GM19099 (cell line): ENCODE data around the gene ZHX3.
A peak's percentile ranks its signal among the peaks of the same experiment; 100 is the strongest.

Experiments used
- POLR2A ChIP-seq: IDR thresholded peaks from 3 replicates; pipeline ENCODE4 v1.6.1; 2011; ENCODE audit warnings: low read depth; ENCODE audit not compliant: insufficient read length; ENCODE audit errors: extremely low read depth

ZHX3 gene, protein sequence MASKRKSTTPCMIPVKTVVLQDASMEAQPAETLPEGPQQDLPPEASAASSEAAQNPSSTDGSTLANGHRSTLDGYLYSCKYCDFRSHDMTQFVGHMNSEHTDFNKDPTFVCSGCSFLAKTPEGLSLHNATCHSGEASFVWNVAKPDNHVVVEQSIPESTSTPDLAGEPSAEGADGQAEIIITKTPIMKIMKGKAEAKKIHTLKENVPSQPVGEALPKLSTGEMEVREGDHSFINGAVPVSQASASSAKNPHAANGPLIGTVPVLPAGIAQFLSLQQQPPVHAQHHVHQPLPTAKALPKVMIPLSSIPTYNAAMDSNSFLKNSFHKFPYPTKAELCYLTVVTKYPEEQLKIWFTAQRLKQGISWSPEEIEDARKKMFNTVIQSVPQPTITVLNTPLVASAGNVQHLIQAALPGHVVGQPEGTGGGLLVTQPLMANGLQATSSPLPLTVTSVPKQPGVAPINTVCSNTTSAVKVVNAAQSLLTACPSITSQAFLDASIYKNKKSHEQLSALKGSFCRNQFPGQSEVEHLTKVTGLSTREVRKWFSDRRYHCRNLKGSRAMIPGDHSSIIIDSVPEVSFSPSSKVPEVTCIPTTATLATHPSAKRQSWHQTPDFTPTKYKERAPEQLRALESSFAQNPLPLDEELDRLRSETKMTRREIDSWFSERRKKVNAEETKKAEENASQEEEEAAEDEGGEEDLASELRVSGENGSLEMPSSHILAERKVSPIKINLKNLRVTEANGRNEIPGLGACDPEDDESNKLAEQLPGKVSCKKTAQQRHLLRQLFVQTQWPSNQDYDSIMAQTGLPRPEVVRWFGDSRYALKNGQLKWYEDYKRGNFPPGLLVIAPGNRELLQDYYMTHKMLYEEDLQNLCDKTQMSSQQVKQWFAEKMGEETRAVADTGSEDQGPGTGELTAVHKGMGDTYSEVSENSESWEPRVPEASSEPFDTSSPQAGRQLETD

DNA sequence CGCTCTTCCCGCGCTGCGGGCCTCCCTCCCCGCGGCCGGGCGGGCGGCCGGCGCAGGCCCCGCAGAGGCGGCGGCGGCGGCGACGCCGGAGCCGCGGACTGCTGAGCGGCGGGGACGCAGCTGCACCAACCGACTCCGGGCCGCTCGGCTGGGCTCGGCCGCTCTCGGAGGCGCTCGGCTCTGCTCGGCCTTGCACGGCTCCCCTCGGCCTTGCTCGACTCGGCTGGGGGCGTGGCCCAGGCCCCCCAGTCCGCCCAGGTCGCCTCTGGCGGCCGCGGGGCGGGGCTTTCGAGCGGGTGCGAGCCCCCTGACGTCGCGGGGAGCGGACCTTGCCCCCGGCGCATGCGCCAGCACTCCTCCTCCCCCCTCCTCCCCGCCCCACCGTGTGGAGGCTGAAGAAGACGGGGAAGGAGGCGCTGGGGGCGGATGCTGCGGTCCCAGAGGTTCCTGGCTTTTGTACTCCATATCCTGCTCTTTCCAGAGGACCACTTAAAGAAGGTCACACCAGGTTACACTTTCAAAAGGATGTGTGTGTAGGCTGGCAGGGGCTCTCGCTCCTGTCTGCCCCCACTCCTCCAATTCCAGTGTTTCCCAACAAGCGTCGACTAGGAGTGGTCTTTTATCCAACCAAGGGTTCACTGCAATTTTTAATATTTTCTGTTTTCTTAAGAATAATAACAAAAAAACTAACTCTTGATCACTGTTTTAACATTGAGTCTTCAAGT, at the start of gene ZHX3:
Gene ZHX3 (minus strand): TSS at position 186 of the 725 bp plus-strand sequence. CDS start 112,815 bp downstream, outside the sequence.
- TF ChIP-seq POLR2A = peak; percentile 66

DNA sequence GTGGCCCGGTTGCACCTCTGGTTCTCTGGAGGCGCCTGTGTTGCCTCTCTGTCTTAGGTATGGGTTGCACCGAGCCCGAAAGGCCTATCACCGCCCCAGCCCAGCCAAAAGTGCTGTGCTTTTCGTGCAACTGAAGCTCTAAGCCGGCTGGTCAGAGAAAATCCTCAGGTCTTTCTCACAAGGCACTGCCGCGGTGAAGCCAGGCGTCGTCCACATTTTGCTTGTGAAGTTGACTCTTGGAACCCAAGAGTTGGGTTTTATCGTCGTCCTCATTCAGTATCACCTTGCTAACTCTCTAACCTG, 49.8 kb upstream of the ZHX3 start:
- no peak for TF ChIP-seq POLR2A

DNA sequence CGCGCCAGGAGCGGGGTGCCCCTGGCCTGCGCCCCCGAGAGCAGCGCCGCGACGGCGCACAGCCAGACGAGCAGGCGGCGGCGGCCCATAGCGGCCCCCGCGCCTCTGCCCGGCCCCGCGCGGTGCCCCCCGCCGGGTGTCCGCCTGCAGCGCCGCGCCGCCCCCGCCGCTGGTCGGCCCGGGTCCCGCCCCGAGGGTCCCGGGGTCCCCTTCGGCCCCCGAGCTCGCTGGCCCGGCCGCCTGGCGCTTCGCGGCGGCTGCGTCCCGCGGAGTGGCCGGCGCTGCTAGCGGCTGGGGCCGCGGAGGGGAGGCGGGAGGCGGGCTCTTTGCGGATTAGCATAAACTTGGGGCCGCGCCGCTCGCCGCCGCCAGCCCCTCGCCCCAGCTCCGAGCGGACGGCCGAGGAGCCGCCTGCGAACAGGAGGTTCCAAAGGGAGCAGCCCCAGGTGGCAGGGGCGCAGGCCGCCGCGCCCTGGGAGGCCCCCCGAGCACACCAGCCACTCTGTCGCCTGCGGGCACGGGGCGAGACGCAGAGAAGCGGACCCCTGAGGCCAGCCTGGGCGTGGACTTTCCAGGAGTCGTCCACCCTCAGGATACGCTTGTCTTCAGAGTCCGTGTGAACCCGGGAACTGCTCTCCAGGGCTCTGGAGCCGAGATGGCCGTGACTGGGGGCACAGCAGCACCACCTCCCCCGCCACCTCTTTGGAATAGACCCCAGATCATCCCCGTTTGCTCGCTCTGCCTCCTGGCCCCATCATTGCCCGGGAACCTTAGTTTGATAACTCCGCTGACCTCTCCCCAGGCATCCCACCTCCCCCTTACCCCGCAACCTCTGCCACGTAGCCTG, 49.2 kb upstream of the ZHX3 start, which contains the start of gene EMILIN3:
Gene EMILIN3 (minus strand): TSS at position 273 of the 847 bp plus-strand sequence. CDS start 184 bp downstream, at position 89.
- no peak for TF ChIP-seq POLR2A

DNA sequence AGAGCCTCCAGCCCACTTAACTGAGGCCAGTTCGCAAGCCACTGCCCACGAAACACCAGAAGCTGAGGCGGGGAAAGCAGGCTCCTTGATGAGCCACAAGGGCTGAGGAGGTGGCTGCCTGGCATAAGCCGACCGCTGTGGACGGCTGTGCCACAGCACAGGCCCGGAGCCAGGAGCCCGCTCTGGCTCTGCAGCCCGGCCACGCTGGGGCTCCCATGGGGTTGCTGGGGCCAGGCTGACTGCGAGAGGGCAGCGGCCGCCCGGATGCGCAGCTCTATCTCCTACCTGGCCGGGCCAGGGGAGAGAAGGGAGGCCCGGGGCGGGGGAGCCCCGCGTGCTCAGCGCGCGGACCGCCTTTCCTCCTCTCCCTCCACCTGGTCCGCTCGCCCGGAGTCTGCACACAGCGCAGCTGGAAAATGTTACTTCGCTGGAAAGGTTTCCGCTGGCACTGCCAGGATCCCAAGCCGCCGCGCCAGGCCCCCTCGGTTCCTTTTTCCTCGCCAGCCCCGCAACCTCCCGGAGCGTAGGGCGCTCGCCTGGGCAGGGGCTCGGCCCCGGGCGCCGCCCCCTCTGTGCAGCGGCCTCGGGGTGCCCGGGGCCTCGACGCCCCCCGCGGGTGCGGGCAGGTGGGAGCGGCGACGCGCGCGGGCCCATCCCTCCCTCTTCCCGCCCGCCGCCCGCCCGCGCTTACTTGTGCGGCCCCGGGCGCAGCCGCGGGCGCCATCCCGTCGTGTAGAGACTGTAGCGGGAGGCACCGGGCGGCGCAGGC, 48.4 kb upstream of the ZHX3 start:
- no peak for TF ChIP-seq POLR2A

DNA sequence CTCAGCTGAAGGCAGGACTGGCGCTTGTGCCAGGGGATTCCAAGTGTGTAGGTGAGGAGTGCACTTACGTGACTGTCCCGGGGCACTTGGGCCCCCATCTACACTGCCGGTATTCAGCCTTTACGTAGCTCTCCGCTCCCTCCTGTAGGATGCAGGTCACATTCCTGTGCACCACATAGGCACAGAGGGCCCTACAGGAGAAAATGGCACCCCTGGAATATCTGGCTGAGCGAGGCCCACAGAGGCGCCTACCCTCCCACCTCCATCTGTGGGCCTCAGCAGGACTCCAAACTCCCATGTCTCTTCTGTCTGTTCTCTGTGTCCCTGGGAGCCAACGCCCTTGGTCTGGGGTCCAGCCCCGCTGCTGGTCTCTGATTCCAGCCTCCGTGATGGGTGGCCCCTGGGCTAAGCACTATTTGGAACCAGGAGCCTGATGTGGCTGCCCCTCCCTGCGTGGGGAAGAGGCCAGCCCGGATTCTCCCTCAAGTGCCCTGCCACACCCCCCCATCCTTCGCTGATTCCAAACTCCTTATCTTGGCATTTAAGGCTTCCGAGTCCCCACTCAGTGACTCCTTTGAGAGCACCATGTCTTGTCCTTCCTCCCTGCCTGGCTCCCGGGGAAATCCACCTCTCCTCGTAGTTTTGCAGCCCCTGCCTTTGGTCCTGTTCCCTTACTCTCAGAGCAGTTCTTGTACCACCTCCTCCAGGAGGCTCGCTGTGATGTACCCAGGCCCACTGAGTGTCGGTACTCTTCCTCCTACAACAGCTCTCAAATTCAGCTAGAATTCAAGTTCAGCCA, 47.6 kb upstream of the ZHX3 start:
- TF ChIP-seq POLR2A = no peak

DNA sequence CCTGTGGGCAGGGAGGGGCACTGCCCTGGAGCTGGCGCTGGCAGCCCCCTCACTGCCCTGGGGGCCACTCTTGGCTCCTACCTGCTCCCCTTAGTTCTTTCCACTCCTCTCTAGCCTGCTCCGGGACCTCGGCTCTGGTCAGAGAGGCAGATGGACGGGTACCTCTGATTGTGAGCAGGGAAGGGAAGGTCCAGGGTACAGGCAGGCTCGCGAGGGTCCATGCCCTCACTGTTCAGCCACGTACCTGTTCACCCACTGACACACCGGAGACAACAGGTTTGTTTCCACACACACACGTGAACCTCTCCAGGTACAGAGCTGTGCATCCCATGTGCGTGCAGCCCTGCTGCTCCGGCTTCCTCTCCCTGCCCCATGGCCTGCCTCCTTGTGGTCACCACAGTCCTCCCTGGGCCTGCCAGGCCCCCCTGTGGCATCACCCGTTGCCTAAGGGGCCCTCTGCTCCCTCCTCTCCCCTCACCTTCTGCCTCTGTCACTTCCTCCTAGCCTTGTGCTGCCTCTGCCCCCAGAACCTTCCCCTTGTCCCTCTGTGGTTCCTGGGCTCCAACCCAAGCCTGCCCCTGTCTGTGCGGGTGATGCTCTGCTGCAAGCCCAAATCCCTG, 46.8 kb upstream of the ZHX3 start:
- no peak for TF ChIP-seq POLR2A

DNA sequence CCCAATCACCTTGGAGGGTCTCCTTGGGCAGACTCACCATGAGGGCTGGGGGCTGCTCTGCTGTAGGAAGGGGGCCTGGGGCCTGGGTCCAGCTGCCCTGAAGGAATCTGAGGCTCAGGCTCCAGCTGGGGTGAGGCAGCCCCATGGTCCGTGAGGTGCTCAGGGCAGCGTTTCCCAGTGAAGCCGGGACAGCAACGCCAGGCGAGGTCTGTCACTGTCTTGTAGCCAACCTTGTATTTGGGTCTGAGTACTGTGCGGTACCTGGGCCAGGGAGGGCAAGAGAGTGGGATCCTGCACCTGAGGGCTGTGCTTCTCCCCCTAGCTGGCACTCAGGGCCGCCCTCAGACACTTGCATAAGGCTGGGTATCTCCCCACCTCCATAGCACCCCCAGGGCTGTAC, 46.1 kb upstream of the ZHX3 start:
- no peak for TF ChIP-seq POLR2A

DNA sequence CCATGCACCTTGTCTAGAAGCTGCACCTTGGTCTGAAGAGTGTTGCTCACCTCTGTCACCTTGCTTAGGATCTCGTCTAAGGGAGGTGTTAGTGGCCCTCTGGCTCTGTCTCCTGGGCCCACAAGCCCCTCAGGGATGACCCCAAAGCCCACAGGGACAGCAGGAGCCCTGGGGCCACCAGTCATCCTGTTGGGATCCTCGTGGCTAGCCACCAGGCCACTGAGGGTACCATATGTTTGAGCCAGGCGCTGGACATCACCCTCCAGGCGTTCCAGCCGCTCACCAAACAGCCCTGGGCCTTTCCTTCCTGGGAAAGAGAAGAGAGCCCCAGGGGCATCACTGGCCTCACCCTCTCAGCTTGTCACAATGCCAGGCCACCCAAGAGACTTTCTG, 45.2 kb upstream of the ZHX3 start:
- TF ChIP-seq POLR2A = no peak

DNA sequence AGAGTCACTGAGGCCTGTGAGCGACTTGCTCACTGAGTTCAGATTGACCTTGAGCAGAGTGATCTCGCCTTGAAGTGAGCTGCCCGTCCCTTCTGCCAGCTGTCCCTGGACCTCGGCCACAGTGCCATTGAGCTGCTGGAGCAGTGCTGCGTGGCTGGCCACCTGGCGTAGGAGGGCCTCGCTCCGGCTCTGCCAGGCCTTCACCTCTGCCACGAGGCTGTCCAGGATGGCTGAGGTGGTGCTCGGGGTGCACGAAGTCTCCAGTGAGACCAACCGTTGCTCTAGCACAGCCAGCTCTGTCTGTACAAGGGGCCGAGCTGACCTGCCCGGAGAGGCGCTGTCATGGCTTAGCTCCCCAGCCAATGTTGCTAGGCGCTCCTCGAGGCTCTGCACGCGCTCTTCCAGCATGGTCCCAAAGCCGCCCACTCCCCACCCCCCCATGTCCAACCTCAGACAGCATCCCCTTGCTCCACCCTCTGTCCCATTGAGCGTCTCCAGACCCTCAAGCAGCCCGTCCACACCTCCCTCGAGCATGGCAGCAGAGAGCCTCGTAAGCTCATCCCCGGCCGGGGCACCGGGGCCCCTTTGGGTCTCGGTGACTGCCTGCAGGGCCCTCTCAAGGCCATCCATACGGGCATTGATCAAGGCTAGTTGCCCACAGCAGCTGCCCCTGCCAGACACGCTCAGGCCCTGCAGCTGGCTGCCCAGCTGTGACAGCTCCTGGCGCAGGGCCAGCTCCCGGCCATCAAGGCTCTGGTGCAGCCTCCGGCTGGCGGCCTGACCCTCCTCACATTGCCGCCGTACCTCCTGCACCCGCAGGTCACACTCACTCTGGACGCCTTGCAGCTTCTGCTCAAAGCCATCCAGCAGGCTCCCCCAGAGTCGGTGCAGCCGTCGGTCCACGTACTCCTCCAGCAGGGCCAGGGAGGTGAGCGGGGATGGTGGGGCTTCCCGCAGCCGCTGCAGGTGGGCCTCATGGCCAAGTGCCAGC, 44.5 kb upstream of the ZHX3 start:
- TF ChIP-seq POLR2A = no peak

DNA sequence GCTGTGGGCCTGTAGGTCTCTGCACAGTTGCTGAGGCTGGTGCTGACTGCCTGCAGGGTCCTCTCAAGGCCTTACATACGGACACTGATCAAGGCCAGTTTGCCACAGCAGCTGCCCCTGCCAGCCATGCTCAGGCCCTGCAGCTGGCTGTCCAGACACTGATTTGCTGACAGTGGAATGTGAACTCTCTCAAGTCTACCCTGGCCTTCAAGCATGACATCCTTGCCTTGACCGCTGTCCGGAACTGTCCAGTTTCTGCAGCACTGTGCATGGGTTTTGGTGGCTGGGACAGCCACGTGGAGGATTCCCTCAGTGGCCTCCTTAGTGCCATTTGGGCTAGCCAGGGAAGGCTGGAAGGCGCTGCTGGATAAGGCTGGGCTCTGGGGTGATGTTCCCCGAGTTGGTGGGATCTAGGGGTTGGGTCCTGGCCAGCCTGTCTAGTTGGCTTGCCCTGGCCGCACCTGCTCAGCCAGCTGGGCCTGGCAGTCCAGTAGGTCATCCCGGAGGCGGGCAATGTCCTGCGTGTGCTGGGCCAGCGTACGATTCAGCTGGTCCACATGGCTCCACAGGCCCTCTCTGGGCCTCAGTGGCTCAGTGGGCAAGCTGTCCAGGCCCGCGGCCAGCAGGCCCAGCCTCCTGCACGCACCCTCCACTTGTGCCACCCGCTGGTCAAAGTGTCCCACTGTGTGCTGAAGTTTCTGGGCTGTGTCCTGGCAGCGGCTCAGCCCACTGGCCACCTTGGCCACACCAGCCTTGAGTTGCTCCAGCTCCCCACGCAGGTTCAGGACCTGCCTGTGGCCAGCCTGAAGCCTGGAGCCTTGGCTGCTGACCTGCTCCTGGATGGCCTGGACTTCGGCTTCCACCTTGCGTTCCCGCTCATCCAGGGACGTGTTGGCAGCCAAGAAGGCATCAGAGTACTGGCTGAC, 43.6 kb upstream of the ZHX3 start:
- no peak for TF ChIP-seq POLR2A
